Body of pancreas (tissue), 4 donors: Measurements from ENCODE around the gene LTB4R.

Source experiments
- POLR2A ChIP-seq, 3 donors: fragments of 450-650 bp; IDR thresholded peaks; one replicate each; pipeline ENCODE4 v1.6.1; 2016; ENCODE audit warnings: antibody characterized with exemption in 3 of 3, mild to moderate bottlenecking in 2 of 3
- TF ChIP-seq, protein P1 (sequence below), 7 experiments: fragments of 450-650 bp in 4 of 7; fragments of 200-600 bp in 3 of 7; sonication (generic) in 3 of 7; IDR thresholded peaks; one replicate each; pipeline ENCODE4 v1.5.1; 2016 to 2019; ENCODE audit warnings: antibody characterized with exemption in 7 of 7

- no peak for TF ChIP-seq POLR2A (IDR thresholded peaks at IDR 0.05)
- TF ChIP-seq, protein P1, sequence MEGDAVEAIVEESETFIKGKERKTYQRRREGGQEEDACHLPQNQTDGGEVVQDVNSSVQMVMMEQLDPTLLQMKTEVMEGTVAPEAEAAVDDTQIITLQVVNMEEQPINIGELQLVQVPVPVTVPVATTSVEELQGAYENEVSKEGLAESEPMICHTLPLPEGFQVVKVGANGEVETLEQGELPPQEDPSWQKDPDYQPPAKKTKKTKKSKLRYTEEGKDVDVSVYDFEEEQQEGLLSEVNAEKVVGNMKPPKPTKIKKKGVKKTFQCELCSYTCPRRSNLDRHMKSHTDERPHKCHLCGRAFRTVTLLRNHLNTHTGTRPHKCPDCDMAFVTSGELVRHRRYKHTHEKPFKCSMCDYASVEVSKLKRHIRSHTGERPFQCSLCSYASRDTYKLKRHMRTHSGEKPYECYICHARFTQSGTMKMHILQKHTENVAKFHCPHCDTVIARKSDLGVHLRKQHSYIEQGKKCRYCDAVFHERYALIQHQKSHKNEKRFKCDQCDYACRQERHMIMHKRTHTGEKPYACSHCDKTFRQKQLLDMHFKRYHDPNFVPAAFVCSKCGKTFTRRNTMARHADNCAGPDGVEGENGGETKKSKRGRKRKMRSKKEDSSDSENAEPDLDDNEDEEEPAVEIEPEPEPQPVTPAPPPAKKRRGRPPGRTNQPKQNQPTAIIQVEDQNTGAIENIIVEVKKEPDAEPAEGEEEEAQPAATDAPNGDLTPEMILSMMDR (IDR thresholded peaks at IDR 0.05): no peak
Observed at GRCh38 chr14:24315243-24315806, 4.0 kb downstream of the LTB4R start.
